Ovary (tissue), 3 donors: Measurements from ENCODE around the gene RBM42.

ENCODE experiments used
- CTCF ChIP-seq, 3 donors: fragments of 450-650 bp in 2 of 3; fragments of 200-600 bp in 1 of 3; IDR thresholded peaks; one replicate each; pipeline versions ENCODE4 v1.5.1 to v1.8.0; 2016 to 2022; ENCODE audit warnings: antibody characterized with exemption in 3 of 3, mild to moderate bottlenecking in 1 of 3
- POLR2A ChIP-seq: fragments of 450-650 bp; IDR thresholded peaks from one replicate; pipeline ENCODE4 v1.6.1; 2017; ENCODE audit warnings: antibody characterized with exemption, mild to moderate bottlenecking, moderate library complexity
- donor health status: DM: no; HTN: no; CAD: no.

GRCh38 chr19:35615036-35615435 is 13.8 kb upstream of the RBM42 start:
- no peak for TF ChIP-seq CTCF (IDR thresholded peaks at IDR 0.05)
- TF ChIP-seq POLR2A, result no peak
